ENCODE results near the gene PLEKHO2.
"Not testable (repeated sequence)": the region's sequence is repeated elsewhere in the genome, so short reads cannot be mapped to it uniquely, and the experiment has no call there.

Gene PLEKHO2, protein sequence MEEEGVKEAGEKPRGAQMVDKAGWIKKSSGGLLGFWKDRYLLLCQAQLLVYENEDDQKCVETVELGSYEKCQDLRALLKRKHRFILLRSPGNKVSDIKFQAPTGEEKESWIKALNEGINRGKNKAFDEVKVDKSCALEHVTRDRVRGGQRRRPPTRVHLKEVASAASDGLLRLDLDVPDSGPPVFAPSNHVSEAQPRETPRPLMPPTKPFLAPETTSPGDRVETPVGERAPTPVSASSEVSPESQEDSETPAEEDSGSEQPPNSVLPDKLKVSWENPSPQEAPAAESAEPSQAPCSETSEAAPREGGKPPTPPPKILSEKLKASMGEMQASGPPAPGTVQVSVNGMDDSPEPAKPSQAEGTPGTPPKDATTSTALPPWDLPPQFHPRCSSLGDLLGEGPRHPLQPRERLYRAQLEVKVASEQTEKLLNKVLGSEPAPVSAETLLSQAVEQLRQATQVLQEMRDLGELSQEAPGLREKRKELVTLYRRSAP
- long read RNA-seq, partial matches to known transcripts: 3 of 6 reads
- long read RNA-seq, other reads (novel, unspliced or antisense): 1 of 6 reads

DNA sequence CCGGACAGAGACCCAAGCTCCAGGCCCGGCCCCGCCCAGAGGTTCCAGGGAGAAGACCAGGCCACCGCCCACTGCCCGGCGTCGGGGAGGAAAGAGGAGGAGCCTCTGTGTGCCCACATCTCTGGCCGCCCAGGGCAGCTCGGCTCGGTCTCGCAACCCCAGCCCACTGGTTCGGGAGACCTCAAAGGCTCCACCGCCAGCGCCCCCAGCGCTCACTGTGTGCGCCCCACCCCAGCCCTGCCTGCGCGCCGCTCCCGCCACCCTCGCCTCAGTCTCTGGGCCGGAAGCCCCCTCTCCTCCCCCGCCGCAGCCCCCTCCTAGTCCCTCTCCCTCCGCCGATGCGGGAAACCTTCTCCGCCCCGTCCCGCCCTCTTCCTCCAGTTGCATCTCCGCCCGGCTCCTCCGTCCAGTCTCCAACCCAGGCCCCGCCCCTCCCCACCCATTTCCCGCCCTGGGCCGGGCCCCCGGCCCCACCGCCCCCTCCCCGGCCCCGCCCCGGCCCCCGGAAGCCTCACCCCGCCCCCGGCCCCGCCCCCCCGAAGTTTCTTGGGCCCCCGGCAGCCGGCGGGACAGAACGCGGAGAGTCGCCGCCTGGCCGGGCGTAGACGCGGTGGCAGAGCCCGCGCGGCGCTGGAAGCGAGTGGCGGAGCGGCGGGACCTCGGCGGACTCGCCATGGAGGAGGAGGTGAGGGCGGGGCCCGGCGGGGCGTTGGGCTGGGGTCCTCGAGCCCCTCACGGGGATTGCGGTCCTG lies at the start of gene PLEKHO2:
TSS of gene PLEKHO2 (plus strand) at position 572 of the 752 bp plus-strand sequence. CDS start at position 674, 102 bp downstream.
- peak within 1 kb of the TSS; percentile 87 for H3K4me3 ChIP-seq (replicated peaks; ENCODE audit: insufficient read depth, low read length)
- TF ChIP-seq, protein P1, sequence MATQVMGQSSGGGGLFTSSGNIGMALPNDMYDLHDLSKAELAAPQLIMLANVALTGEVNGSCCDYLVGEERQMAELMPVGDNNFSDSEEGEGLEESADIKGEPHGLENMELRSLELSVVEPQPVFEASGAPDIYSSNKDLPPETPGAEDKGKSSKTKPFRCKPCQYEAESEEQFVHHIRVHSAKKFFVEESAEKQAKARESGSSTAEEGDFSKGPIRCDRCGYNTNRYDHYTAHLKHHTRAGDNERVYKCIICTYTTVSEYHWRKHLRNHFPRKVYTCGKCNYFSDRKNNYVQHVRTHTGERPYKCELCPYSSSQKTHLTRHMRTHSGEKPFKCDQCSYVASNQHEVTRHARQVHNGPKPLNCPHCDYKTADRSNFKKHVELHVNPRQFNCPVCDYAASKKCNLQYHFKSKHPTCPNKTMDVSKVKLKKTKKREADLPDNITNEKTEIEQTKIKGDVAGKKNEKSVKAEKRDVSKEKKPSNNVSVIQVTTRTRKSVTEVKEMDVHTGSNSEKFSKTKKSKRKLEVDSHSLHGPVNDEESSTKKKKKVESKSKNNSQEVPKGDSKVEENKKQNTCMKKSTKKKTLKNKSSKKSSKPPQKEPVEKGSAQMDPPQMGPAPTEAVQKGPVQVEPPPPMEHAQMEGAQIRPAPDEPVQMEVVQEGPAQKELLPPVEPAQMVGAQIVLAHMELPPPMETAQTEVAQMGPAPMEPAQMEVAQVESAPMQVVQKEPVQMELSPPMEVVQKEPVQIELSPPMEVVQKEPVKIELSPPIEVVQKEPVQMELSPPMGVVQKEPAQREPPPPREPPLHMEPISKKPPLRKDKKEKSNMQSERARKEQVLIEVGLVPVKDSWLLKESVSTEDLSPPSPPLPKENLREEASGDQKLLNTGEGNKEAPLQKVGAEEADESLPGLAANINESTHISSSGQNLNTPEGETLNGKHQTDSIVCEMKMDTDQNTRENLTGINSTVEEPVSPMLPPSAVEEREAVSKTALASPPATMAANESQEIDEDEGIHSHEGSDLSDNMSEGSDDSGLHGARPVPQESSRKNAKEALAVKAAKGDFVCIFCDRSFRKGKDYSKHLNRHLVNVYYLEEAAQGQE (IDR thresholded peaks at IDR 0.05; ENCODE audit: insufficient replicate concordance, low read depth): peak; percentile 21
- TF ChIP-seq CTCF (IDR thresholded peaks at IDR 0.05; ENCODE audit: insufficient read depth, low read length): no peak
- no peak for TF ChIP-seq SPI1 (IDR thresholded peaks at IDR 0.05; ENCODE audit: borderline replicate concordance, low read depth)
- peak; percentile 62 for TF ChIP-seq POLR2AphosphoS5 (IDR thresholded peaks at IDR 0.05; ENCODE audit: low read depth)
- H3K27me3 ChIP-seq (ENCODE audit: insufficient read depth, poor library complexity, severe bottlenecking): no peaks in the 10 kb centered on the region
- H3K27ac ChIP-seq (replicated peaks): peak within 1 kb of the TSS; percentile 86
- DNase-seq (ENCODE audit: low read depth in 1 of 2, low spot score in 1 of 2): peak; percentile 91 to 95

DNA sequence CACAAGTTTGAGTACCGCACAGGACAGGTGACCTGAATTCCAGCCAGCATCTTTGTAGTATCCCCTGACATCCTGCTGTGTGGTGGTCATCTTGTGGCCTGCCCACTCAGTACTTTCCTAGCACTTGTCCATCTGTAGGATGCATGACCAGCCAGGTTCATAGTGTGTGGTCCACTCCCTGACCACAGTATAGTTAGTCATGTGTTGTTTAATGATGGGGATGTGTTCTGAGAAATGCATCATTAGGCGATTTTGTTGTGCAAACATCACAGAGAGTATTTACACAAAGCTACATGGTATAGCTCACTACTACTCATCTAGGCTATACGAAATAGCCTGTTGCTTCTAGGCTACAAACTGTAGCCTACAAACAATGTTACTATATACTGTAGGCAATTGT lies 49.4 kb upstream of the PLEKHO2 start:
- no peak for DNase-seq (ENCODE audit: low read depth in 1 of 2, low spot score in 1 of 2)

GRCh38 chr15:64795299-64795698 lies 46.4 kb upstream of the PLEKHO2 start:
- H3K4me3 ChIP-seq (replicated peaks; ENCODE audit: insufficient read depth, low read length); DNase-seq (ENCODE audit: low read depth in 1 of 2, low spot score in 1 of 2); H3K27me3 ChIP-seq (ENCODE audit: insufficient read depth, poor library complexity, severe bottlenecking); H3K27ac ChIP-seq (replicated peaks): not testable (repeated sequence)

More for the DNA sequence above, 49.4 kb upstream of the PLEKHO2 start:
- Histone ChIP-seq H3K27ac (replicated peaks) (no peak overlapping the region), H3K27me3 (ENCODE audit: insufficient read depth, poor library complexity, severe bottlenecking) (no peaks in the 10 kb centered on the region), H3K4me3 (replicated peaks; ENCODE audit: insufficient read depth, low read length) (no peak overlapping the region)
- TF ChIP-seq, protein P1 (IDR thresholded peaks at IDR 0.05; ENCODE audit: insufficient replicate concordance, low read depth): no peak
- TF ChIP-seq CTCF (IDR thresholded peaks at IDR 0.05; ENCODE audit: insufficient read depth, low read length) (no peak), GABPA (IDR thresholded peaks at IDR 0.05; ENCODE audit: low read depth) (no peak), SPI1 (IDR thresholded peaks at IDR 0.05; ENCODE audit: borderline replicate concordance, low read depth) (no peak), POLR2AphosphoS5 (IDR thresholded peaks at IDR 0.05; ENCODE audit: low read depth) (no peak)

GRCh38 chr15:64795921-64796320 lies 45.8 kb upstream of the PLEKHO2 start:
- not testable (repeated sequence) for H3K27me3 ChIP-seq (ENCODE audit: insufficient read depth, poor library complexity, severe bottlenecking); H3K27ac ChIP-seq (replicated peaks); DNase-seq (ENCODE audit: low read depth in 1 of 2, low spot score in 1 of 2); H3K4me3 ChIP-seq (replicated peaks; ENCODE audit: insufficient read depth, low read length)

GRCh38 chr15:64798905-64799304 lies 42.8 kb upstream of the PLEKHO2 start:
- not testable (repeated sequence) for H3K27ac ChIP-seq (replicated peaks); H3K4me3 ChIP-seq (replicated peaks; ENCODE audit: insufficient read depth, low read length); DNase-seq (ENCODE audit: low read depth in 1 of 2, low spot score in 1 of 2); H3K27me3 ChIP-seq (ENCODE audit: insufficient read depth, poor library complexity, severe bottlenecking)
